Tibial nerve (tissue), 4 donors: ENCODE measurements around the gene TOP2A. TPM values are rescaled to one million over a fixed set of nuclear protein-coding genes. Genes with fewer than 3 reads are reported as not detected.

ENCODE experiments used
- DNase-seq, 2 donors: peaks; one replicate each; pipeline ENCODE4 v3.0.0-alpha.2; 2019; ENCODE audit warnings: low spot score in 2 of 2
- H3K27ac ChIP-seq, 4 donors: fragments of 200-600 bp; sonication (generic) in 3 of 4; one replicate each; pipeline ENCODE4 v1.5.1; 2017 to 2019; ENCODE audit warnings: mild to moderate bottlenecking in 1 of 4
- H3K27me3 ChIP-seq, 2 donors: fragments of 200-600 bp; sonication (generic) in 1 of 2; one replicate each; pipeline versions ENCODE4 v1.5.1 to v1.6.0; 2017 to 2019
- H3K36me3 ChIP-seq, 3 donors: fragments of 200-600 bp; sonication (generic); one replicate each; pipeline ENCODE4 v1.5.1; 2018 to 2019
- H3K4me1 ChIP-seq, 4 donors: fragments of 200-600 bp; sonication (generic) in 3 of 4; one replicate each; pipeline ENCODE4 v1.5.1; 2017 to 2019
- H3K4me3 ChIP-seq, 4 donors: fragments of 200-600 bp; sonication (generic) in 3 of 4; one replicate each; pipeline ENCODE4 v1.5.1; 2017 to 2019; ENCODE audit warnings: mild to moderate bottlenecking in 1 of 4, moderate library complexity in 1 of 4
- H3K9me3 ChIP-seq, 4 donors: fragments of 200-600 bp; sonication (generic) in 3 of 4; one replicate each; pipeline ENCODE4 v1.5.1; 2017 to 2019
- EP300 ChIP-seq, 2 donors: sonication (generic); formaldehyde crosslinking; IDR thresholded peaks; one replicate each; pipeline ENCODE4 v1.6.1; 2017; ENCODE audit warnings: antibody characterized with exemption in 2 of 2, mild to moderate bottlenecking in 1 of 2
- POLR2A ChIP-seq, 2 donors: fragments of 450-650 bp; IDR thresholded peaks; one replicate each; pipeline ENCODE4 v1.6.1; 2017; ENCODE audit warnings: antibody characterized with exemption in 2 of 2, mild to moderate bottlenecking in 2 of 2, moderate library complexity in 2 of 2
- WGBS, 2 donors: methylation state at CpG; one replicate each; pipeline ENCODE4 v1.1.5; 2018; 5-methylcytosine and 5-hydroxymethylcytosine counted together
- total RNA-seq, 4 donors: library from RNA; depleted of rRNA; stranded (reverse); fragments of >200 nt; gene quantifications; one replicate each; pipeline ENCODE4 v1.1.0, GENCODE V29; 2016
- TF ChIP-seq, protein P1 (sequence below), 5 experiments: fragments of 200-600 bp in 3 of 5; fragments of 450-650 bp in 2 of 5; sonication (generic) in 3 of 5; IDR thresholded peaks; one replicate each; pipeline ENCODE4 v1.5.1; 2016 to 2019; ENCODE audit warnings: antibody characterized with exemption in 5 of 5, mild to moderate bottlenecking in 3 of 5, moderate library complexity in 2 of 5

The TOP2A gene
- total RNA-seq, 4 donors from 2014 or later = 0.21 to 7.1 (median 2.6) TPM

DNA sequence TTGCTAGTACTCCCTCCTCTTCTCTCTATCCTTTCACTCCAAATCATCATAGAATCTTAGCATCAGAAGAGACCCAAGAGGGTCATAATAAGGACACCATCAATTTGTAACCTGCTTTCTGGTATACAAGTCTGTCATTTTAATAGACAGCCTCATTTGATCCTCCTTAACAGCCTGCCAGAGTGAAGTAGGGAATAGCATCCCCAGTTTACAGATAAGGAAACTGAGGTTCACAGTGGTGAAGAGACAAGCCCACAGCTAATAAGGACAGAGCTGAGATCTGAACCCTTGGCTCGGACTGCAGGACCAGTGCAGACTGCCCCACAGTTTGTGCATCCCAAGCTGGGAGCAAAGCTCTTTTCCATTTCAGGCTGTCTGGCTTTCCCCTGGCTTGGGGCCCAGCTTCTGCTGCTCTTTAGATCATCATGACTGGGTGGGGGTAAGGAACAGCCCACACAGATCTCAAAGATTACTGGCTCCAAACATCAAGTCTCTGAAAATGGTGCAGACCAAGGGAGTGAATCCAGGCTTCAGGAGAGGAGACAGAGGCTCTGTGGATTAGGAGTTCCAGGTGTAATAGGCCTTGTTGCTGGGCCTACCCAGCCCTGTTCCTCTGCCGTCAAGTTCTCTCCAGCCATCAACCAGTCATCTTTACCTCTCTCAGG is 15.3 kb upstream of the TOP2A start:
- Histone ChIP-seq H3K36me3 (no peaks in the 10 kb centered on the region), H3K27me3 (no peaks in the 10 kb centered on the region), H3K4me1 (peaks cover 0 to 14% (median 6%) of the 10 kb centered on the region in 4 donors), H3K9me3 (no peaks in the 10 kb centered on the region), H3K27ac (peak overlapping the region in 2 of 4 donors; percentile 58 to 74), H3K4me3 (no peak overlapping the region)
- TF ChIP-seq EP300 (IDR thresholded peaks at IDR 0.05) (no peak), POLR2A (IDR thresholded peaks at IDR 0.05) (no peak)
- TF ChIP-seq, protein P1, sequence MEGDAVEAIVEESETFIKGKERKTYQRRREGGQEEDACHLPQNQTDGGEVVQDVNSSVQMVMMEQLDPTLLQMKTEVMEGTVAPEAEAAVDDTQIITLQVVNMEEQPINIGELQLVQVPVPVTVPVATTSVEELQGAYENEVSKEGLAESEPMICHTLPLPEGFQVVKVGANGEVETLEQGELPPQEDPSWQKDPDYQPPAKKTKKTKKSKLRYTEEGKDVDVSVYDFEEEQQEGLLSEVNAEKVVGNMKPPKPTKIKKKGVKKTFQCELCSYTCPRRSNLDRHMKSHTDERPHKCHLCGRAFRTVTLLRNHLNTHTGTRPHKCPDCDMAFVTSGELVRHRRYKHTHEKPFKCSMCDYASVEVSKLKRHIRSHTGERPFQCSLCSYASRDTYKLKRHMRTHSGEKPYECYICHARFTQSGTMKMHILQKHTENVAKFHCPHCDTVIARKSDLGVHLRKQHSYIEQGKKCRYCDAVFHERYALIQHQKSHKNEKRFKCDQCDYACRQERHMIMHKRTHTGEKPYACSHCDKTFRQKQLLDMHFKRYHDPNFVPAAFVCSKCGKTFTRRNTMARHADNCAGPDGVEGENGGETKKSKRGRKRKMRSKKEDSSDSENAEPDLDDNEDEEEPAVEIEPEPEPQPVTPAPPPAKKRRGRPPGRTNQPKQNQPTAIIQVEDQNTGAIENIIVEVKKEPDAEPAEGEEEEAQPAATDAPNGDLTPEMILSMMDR (IDR thresholded peaks at IDR 0.05) = no peak
- 39 to 46% methylated on average over 2 of the region's 2 CpGs for WGBS, 2 donors
- no peak for DNase-seq

DNA sequence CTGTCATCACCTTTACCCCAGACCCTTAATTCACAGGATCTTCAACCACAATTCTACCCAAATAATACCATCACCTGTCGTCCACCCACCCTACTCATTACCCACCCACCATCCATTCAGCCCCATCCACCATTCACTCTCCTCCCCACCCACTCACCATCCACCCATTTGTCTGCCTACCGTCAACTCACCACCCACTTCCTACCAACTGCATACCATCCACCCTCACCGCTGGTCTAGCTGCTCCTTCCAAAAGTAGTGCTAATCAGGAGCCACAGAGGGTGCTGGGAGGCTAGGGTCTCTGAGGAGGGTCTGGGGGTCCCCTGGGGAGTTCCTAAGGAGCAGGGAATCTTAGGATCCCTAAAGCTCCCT is 13.5 kb upstream of the TOP2A start:
- Histone ChIP-seq H3K9me3 (no peaks in the 10 kb centered on the region), H3K27me3 (no peaks in the 10 kb centered on the region), H3K36me3 (no peaks in the 10 kb centered on the region), H3K4me3 (no peak overlapping the region), H3K4me1 (peaks cover 0 to 14% (median 6%) of the 10 kb centered on the region in 4 donors), H3K27ac (no peak overlapping the region)
- TF ChIP-seq EP300 (IDR thresholded peaks at IDR 0.05) (no peak), POLR2A (IDR thresholded peaks at IDR 0.05) (no peak)
- TF ChIP-seq, protein P1 (IDR thresholded peaks at IDR 0.05) = no peak
- WGBS, 2 donors = 84 to 85% methylated on average over 3 of the region's 3 CpGs
- DNase-seq = no peak

DNA sequence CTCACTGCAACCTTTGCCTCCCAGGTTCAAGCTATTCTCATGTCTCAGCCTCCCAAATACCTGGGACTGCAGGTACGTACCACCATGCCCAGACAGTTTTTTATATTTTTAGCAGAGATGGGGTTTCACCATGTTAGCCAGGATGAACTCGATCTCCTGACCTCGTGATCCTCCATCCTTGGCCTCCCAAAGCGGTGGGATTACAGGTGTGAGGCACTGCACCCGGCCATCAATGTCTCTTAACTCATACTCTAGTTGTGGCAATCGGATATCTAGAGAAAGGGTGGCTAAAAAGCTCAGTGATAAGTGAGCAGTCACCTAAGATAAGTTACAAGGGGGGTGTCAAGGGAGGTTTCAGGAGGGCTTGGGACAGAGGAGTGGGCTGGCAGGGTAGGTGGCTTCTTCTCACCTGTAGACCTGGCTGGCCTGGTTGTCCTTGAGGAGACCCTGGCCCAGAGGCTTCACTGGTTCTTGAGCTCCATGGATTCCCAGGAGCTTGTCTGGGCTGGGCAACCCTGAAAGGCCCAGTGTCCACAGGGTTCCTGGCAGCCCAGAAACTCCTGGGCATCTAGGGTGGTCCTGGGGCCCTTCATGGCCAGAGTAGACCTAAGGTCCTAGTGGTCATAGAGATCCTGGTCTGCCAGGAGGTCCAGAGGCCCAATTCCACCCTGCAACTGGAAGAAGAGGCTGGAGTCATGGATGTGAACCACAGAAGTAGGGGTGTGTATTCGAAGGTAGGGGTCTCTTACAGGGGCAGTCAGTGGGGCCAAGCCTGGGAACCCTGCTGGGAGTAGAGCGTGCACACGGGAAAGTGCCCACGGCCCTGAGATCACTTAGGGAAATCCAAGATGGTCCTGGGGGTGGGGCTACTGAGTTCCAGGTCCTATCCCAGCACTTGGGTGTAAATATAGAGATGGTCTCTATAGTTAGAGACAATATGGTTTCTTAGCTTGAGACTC is 12.9 kb upstream of the TOP2A start:
- Histone ChIP-seq H3K4me3 (no peak overlapping the region), H3K36me3 (no peaks in the 10 kb centered on the region), H3K27me3 (no peaks in the 10 kb centered on the region), H3K9me3 (no peaks in the 10 kb centered on the region), H3K4me1 (peaks cover 0 to 14% (median 6%) of the 10 kb centered on the region in 4 donors), H3K27ac (no peak overlapping the region)
- DNase-seq = no peak
- TF ChIP-seq, protein P1 (IDR thresholded peaks at IDR 0.05) = no peak
- TF ChIP-seq POLR2A (IDR thresholded peaks at IDR 0.05) (no peak), EP300 (IDR thresholded peaks at IDR 0.05) (no peak)
- 91 to 94% methylated on average over 10 of the region's 10 CpGs for WGBS, 2 donors

DNA sequence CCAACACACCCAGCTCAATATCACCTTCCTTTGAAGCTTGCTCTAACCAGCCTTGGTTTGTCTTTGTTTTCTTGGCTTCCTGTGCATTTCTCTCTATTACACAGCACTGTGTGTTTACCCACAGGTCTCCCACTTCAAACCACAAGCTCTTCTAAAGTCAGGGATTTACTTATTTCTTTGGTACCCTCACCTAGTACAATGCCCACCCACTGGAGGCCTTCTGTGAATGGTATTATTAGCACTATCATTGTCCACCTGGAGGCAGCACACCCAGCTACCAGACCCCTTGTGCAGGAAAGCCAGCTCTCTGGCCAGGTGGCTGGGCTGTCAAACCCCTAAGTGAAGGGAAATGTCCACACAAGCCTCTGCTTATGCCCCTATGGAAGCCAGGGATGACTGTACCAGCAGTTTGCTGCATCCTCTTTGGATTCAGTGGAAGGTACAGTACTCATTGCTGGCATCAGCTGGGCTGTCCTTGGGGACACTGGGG is 9.4 kb upstream of the TOP2A start:
- Histone ChIP-seq H3K4me1 (no peaks in the 10 kb centered on the region), H3K9me3 (no peaks in the 10 kb centered on the region), H3K27me3 (no peaks in the 10 kb centered on the region), H3K27ac (no peak overlapping the region), H3K4me3 (no peak overlapping the region), H3K36me3 (no peaks in the 10 kb centered on the region)
- no peak for DNase-seq
- no peak for TF ChIP-seq EP300 (IDR thresholded peaks at IDR 0.05)

DNA sequence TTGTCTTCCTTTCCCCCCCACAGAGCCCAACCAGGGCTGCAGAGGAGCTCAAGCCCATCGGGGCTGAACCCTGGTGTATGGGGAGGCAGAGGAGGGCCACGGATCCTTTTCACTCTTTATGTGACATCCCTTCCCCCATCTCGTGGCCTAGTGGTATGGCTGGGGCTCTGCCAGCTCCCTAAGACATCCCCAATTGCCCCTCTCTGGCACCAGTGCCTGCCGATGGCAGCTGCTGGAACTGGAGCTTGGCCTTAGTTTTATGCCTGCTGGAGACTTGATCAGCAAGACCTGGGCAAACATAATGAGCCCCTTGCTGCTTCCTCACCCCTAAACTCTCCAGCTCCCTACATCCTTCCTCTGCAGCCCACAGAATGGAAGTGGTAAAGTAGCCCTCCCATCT is 8.0 kb upstream of the TOP2A start:
- WGBS, 2 donors = 31 to 67% methylated on average over 4 of the region's 4 CpGs
- H3K36me3 ChIP-seq = no peaks in the 10 kb centered on the region
- no peaks in the 10 kb centered on the region for H3K4me1 ChIP-seq
- no peak overlapping the region for H3K27ac ChIP-seq
- no peaks in the 10 kb centered on the region for H3K9me3 ChIP-seq
- DNase-seq = no peak
- TF ChIP-seq, protein P1 (IDR thresholded peaks at IDR 0.05) = no peak
- TF ChIP-seq POLR2A (IDR thresholded peaks at IDR 0.05) (no peak), EP300 (IDR thresholded peaks at IDR 0.05) (no peak)
- H3K27me3 ChIP-seq = no peaks in the 10 kb centered on the region
- H3K4me3 ChIP-seq = no peak overlapping the region
